Adipocyte (in vitro differentiated cells): Measurements from ENCODE around the gene ADORA1.

Experiments used
- DNase-seq: peaks from one replicate; pipeline ENCODE4 v3.0.0-alpha.2; 2015; ENCODE audit warnings: low read depth
- H3K27me3 ChIP-seq: replicated peaks from 2 replicates; pipeline ENCODE4 v1.7.0; 2013; ENCODE audit warnings: mild to moderate bottlenecking, low read length, moderate library complexity; ENCODE audit not compliant: control insufficient read depth, insufficient read depth
- H3K36me3 ChIP-seq: 2 replicates; pipeline ENCODE4 v1.7.0; 2013; ENCODE audit warnings: low read length, mild to moderate bottlenecking, moderate library complexity; ENCODE audit not compliant: control insufficient read depth, insufficient read depth, severe bottlenecking
- H3K4me1 ChIP-seq: 2 replicates; pipeline ENCODE4 v1.7.0; 2013; ENCODE audit warnings: mild to moderate bottlenecking, low read length, moderate library complexity; ENCODE audit not compliant: control insufficient read depth, insufficient read depth
- H3K4me3 ChIP-seq: 2 replicates; pipeline ENCODE4 v1.7.0; 2013; ENCODE audit warnings: mild to moderate bottlenecking, low read length, moderate library complexity
- H3K9ac ChIP-seq: 2 replicates; pipeline ENCODE4 v1.7.0; 2013; ENCODE audit warnings: mild to moderate bottlenecking, low read length, moderate library complexity
- H3K9me3 ChIP-seq: 2 replicates; pipeline ENCODE4 v1.7.0; 2013; ENCODE audit warnings: mild to moderate bottlenecking, low read length, moderate library complexity; ENCODE audit not compliant: control insufficient read depth

Gene ADORA1

DNA sequence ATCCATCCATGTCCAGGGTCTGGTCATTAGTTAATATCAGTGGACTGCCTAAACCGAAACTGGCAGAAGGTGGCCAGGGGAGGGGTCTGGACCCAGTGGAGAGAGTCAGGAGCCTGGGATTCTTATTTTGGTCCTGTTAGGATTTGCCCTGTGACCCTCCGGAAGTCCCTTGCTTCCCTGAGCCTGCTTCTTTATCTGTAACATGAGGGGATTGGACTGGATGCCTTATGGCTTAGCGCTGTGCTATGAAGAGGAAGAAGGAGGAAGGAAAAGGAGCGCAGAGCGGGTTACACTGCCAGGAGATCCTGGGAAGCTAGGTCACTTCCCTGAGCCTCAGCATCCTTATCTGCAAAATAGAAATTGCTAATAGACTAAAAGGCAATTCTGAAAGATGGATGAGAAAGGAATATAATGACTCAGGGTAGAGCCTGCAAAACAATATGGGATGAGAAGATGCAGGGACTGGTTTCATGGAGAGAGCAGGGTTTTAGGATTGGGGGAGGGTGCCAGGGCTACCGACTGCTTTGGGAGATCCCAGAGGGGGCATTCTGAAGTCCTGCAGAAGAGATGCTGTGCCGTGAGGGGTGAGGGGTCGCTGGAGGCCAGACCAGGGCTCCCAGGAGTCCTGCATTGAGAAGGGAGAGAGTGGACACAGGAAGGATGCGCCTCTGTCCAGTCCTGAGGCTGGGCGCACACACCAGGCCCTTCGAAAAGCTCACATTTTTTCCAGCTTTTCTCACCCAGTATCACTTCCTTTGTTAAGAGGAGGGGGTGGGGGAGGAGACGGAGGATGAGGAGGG lies 460 bp upstream of the ADORA1 start:
- Histone ChIP-seq H3K9ac (no peak overlapping the region), H3K4me1 (peaks cover 35% of the 10 kb centered on the region), H3K4me3 (peak overlapping the region; percentile 73), H3K36me3 (no peaks in the 10 kb centered on the region), H3K27me3 (peaks cover 25% of the 10 kb centered on the region), H3K9me3 (no peaks in the 10 kb centered on the region)
- DNase-seq = peak; percentile 35

GRCh38 chr1:203128431-203128715 lies 847 bp downstream of the ADORA1 start:
- no peak for DNase-seq
- H3K4me1 ChIP-seq = peaks cover 40% of the 10 kb centered on the region
- H3K4me3 ChIP-seq = peak overlapping the region; percentile 73
- peaks cover 16% of the 10 kb centered on the region for H3K27me3 ChIP-seq
- H3K9ac ChIP-seq = peak overlapping the region; percentile 70
- H3K36me3 ChIP-seq = no peaks in the 10 kb centered on the region
- H3K9me3 ChIP-seq = no peaks in the 10 kb centered on the region

GRCh38 chr1:203128716-203129500 lies 1.4 kb downstream of the ADORA1 start:
- peak overlapping the region; percentile 70 for H3K9ac ChIP-seq
- H3K36me3 ChIP-seq = no peaks in the 10 kb centered on the region
- H3K4me1 ChIP-seq = peaks cover 45% of the 10 kb centered on the region
- H3K27me3 ChIP-seq = peaks cover 11% of the 10 kb centered on the region
- H3K4me3 ChIP-seq = peak overlapping the region; percentile 73
- H3K9me3 ChIP-seq = no peaks in the 10 kb centered on the region
- DNase-seq = no peak

DNA sequence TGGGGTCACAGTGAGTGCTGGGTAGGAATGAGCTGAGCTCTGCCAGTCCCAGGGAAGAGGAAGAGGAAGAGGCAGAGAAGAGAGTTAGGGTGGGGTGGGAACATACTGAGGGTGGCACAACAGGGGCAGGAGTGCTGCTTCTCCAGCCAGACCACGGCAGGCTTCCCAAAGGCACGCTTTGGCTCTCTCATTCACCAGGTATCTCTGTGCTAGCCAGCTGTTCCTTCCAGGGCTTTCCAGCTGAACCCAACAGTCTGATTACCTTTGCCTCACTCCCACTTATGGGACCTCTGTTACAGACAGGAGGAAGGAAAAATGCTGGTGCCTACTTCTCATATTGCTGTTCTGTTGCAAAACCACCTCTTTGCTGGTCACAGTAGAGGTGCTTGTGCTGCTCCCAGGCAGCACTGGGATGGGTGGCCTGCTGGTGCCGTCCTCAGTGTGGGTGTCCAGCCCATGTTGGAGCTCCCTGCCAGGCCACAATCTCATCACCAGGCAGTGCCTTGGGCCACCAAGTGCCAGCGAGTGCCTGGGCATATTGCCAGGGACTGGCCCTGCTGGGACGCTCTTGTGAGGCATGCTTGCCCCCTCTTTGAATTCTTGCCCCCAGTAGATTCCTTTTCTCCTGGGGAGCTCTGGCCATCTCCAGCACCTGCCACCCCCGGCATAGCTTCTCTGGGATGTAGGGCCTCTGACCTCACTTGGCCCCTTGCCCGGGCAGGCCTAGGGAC lies 2.1 kb downstream of the ADORA1 start:
- DNase-seq = peak; percentile 15
- Histone ChIP-seq H3K36me3 (no peaks in the 10 kb centered on the region), H3K9ac (peak overlapping the region; percentile 15), H3K4me1 (peaks cover 50% of the 10 kb centered on the region), H3K27me3 (peaks cover 4% of the 10 kb centered on the region), H3K9me3 (no peaks in the 10 kb centered on the region), H3K4me3 (no peak overlapping the region)

GRCh38 chr1:203130358-203130985 lies 2.9 kb downstream of the ADORA1 start:
- DNase-seq = no peak

GRCh38 chr1:203131548-203132200 lies 4.1 kb downstream of the ADORA1 start:
- H3K4me3 ChIP-seq = no peak overlapping the region
- peaks cover 50% of the 10 kb centered on the region for H3K4me1 ChIP-seq
- DNase-seq = no peak

More at GRCh38 chr1:203130358-203130985, 2.9 kb downstream of the ADORA1 start:
- no peaks in the 10 kb centered on the region for H3K9me3 ChIP-seq
- H3K36me3 ChIP-seq = no peaks in the 10 kb centered on the region
- H3K4me1 ChIP-seq = peaks cover 50% of the 10 kb centered on the region
- no peaks in the 10 kb centered on the region for H3K27me3 ChIP-seq
- no peak overlapping the region for H3K4me3 ChIP-seq
- H3K9ac ChIP-seq = peak overlapping the region; percentile 34

GRCh38 chr1:203133970-203134725 lies 6.6 kb downstream of the ADORA1 start:
- DNase-seq = peak; percentile 24

More at GRCh38 chr1:203131548-203132200, 4.1 kb downstream of the ADORA1 start:
- H3K9me3 ChIP-seq = no peaks in the 10 kb centered on the region
- H3K27me3 ChIP-seq = no peaks in the 10 kb centered on the region
- H3K36me3 ChIP-seq = no peaks in the 10 kb centered on the region
- no peak overlapping the region for H3K9ac ChIP-seq

GRCh38 chr1:203135636-203136305 lies 8.2 kb downstream of the ADORA1 start:
- no peak for DNase-seq
- H3K27me3 ChIP-seq = no peaks in the 10 kb centered on the region
- no peaks in the 10 kb centered on the region for H3K9me3 ChIP-seq
- H3K36me3 ChIP-seq = no peaks in the 10 kb centered on the region
- H3K4me3 ChIP-seq = no peak overlapping the region
- peaks cover 19% of the 10 kb centered on the region for H3K4me1 ChIP-seq
- no peak overlapping the region for H3K9ac ChIP-seq

More at GRCh38 chr1:203133970-203134725, 6.6 kb downstream of the ADORA1 start:
- peak overlapping the region; percentile 58 for H3K9ac ChIP-seq
- H3K27me3 ChIP-seq = no peaks in the 10 kb centered on the region
- H3K36me3 ChIP-seq = no peaks in the 10 kb centered on the region
- no peak overlapping the region for H3K4me3 ChIP-seq
- H3K4me1 ChIP-seq = peaks cover 35% of the 10 kb centered on the region
- no peaks in the 10 kb centered on the region for H3K9me3 ChIP-seq

DNA sequence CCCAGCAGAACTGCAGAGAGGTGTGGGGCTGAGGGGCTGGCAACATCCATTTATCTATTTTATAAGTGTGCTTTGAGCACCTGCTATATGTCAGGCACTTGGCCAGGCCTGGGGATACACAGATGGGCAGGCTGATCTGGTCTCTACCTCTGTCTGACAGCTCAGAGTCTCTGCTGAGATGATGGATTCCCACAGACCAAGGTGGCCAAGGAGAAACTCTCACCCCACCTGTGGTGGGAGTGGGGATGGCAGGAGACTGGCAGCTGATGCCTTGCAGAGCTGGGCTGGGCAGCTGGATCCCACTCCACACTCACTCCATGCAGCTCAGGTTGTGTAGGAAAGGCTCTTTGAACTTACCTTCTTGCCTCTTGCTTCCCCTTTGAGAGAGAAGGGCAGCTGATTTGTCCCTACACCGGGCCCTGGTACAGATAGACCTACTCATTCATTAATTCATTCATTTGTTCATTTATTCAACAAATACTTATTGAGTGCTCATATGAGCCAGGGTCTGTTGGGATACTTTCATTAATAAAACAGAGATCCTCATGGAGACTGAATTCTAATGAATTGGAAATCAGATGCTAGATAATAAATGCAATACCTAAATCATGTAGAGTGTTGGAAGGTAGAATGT lies 9.0 kb downstream of the ADORA1 start:
- H3K27me3 ChIP-seq = no peaks in the 10 kb centered on the region
- no peaks in the 10 kb centered on the region for H3K9me3 ChIP-seq
- no peak overlapping the region for H3K4me3 ChIP-seq
- peaks cover 16% of the 10 kb centered on the region for H3K4me1 ChIP-seq
- H3K36me3 ChIP-seq = no peaks in the 10 kb centered on the region
- no peak for DNase-seq
- no peak overlapping the region for H3K9ac ChIP-seq
